Renal cortical epithelial cell (primary cell): ENCODE data around the gene HBG1. TPM values are rescaled to one million over a fixed set of nuclear protein-coding genes. Genes with fewer than 3 reads are reported as not detected.
A peak's percentile ranks its signal among the peaks of the same experiment; 100 is the strongest.
"Not testable (repeated sequence)": the region's sequence is repeated elsewhere in the genome, so short reads cannot be mapped to it uniquely, and the experiment has no call there.

ENCODE experiments used
- DNase-seq: peaks from one replicate; pipeline ENCODE4 v3.0.0-alpha.2; 2011; ENCODE audit warnings: low read depth
- total RNA-seq: library from RNA; depleted of rRNA; stranded (reverse); fragments of >200 nt; gene quantifications from 2 replicates; pipeline ENCODE4 v1.2.3, GENCODE V29; 2014

Gene HBG1
- total RNA-seq, 1 donor from 2014 or later, result not detected

- DNase-seq, result no peak
Observed at GRCh38 chr11:5277807-5278382, 28.2 kb upstream of the HBG1 start.

GRCh38 chr11:5276697-5277096, 27.0 kb upstream of the HBG1 start:
- no peak for DNase-seq

GRCh38 chr11:5275369-5276110, 25.9 kb upstream of the HBG1 start:
- DNase-seq, result no peak

GRCh38 chr11:5274395-5274794, 24.7 kb upstream of the HBG1 start:
- no peak for DNase-seq

- no peak for DNase-seq
Observed at GRCh38 chr11:5272395-5273017, 22.8 kb upstream of the HBG1 start.

GRCh38 chr11:5269715-5270147, 20.1 kb upstream of the HBG1 start, which contains the start of gene HBE1:
TSS of gene HBE1 (minus strand) at chr11:5269945. CDS start at chr11:5269890, 55 bp downstream.
- DNase-seq, result no peak

- no peak for DNase-seq
Observed at GRCh38 chr11:5267033-5267563, 17.4 kb upstream of the HBG1 start.

- DNase-seq, result no peak
Observed at GRCh38 chr11:5266609-5267008, 17.0 kb upstream of the HBG1 start.

- DNase-seq, result no peak
Observed at GRCh38 chr11:5265832-5266231, 16.2 kb upstream of the HBG1 start.

- DNase-seq, result peak; percentile 38
Observed at GRCh38 chr11:5258543-5259262, 9.0 kb upstream of the HBG1 start.

GRCh38 chr11:5257296-5257695, 7.6 kb upstream of the HBG1 start:
- no peak for DNase-seq

- DNase-seq, result not testable (repeated sequence)
Observed at GRCh38 chr11:5254646-5255413, 5.2 kb upstream of the HBG1 start, which contains the start of gene HBG2. TSS of gene HBG2 (minus strand) at chr11:5254781. CDS start at chr11:5254728, 53 bp downstream.

- not testable (repeated sequence) for DNase-seq
Observed at GRCh38 chr11:5254023-5254422, 4.4 kb upstream of the HBG1 start.

- not testable (repeated sequence) for DNase-seq
Observed at GRCh38 chr11:5253440-5253839, 3.8 kb upstream of the HBG1 start.

- no peak for DNase-seq
Observed at GRCh38 chr11:5252919-5253265, 3.2 kb upstream of the HBG1 start.

- no peak for DNase-seq
Observed at GRCh38 chr11:5252192-5252918, 2.7 kb upstream of the HBG1 start.

- DNase-seq, result no peak
Observed at GRCh38 chr11:5251746-5252145, 2.1 kb upstream of the HBG1 start.

GRCh38 chr11:5250543-5251204, 1.0 kb upstream of the HBG1 start:
- no peak for DNase-seq

GRCh38 chr11:5248498-5248897, 1.2 kb downstream of the HBG1 start:
- not testable (repeated sequence) for DNase-seq
